H9 (cell line): ENCODE data around the gene PSTK. TPM values are rescaled to one million over a fixed set of nuclear protein-coding genes. Genes with fewer than 3 reads are reported as not detected.

Experiments
- DNase-seq: peaks from one replicate; pipeline ENCODE4 v3.0.0-alpha.2; 2017
- H2AFZ ChIP-seq: one replicate; pipeline ENCODE4 v1.6.1; 2013; ENCODE audit warnings: mild to moderate bottlenecking, low read length, control low read depth, moderate library complexity
- H2AK5ac ChIP-seq: 2 replicates; pipeline ENCODE4 v1.6.1; 2013; ENCODE audit warnings: low read length, control low read depth, mixed read lengths; ENCODE audit not compliant: insufficient read length
- H2BK120ac ChIP-seq: one replicate; pipeline ENCODE4 v1.6.1; 2013; ENCODE audit warnings: low read depth, mild to moderate bottlenecking, low read length, control low read depth, inconsistent platforms; ENCODE audit not compliant: poor library complexity, severe bottlenecking
- H2BK12ac ChIP-seq: 2 replicates; pipeline ENCODE4 v1.6.1; 2013; ENCODE audit warnings: low read length, control low read depth, mixed read lengths, low read depth; ENCODE audit not compliant: insufficient read length
- H2BK15ac ChIP-seq: 2 replicates; pipeline ENCODE4 v1.6.1; 2013; ENCODE audit warnings: low read depth, low read length, control low read depth
- H2BK20ac ChIP-seq: one replicate; pipeline ENCODE4 v1.6.1; 2013; ENCODE audit warnings: low read depth, mild to moderate bottlenecking, low read length, control low read depth, inconsistent platforms; ENCODE audit not compliant: poor library complexity, severe bottlenecking
- H2BK5ac ChIP-seq: 2 replicates; pipeline ENCODE4 v1.6.1; 2013; ENCODE audit warnings: low read length, control low read depth, mixed read lengths; ENCODE audit not compliant: insufficient read length
- H3K14ac ChIP-seq: 2 replicates; pipeline ENCODE4 v1.6.1; 2013; ENCODE audit warnings: low read length, control low read depth; ENCODE audit not compliant: insufficient read depth
- H3K18ac ChIP-seq: 2 replicates; pipeline ENCODE4 v1.6.1; 2013; ENCODE audit warnings: low read depth, mild to moderate bottlenecking, mixed read lengths, low read length, control low read depth; ENCODE audit not compliant: insufficient read length
- H3K23ac ChIP-seq: 2 replicates; pipeline ENCODE4 v1.6.1; 2013; ENCODE audit warnings: low read length, control low read depth, mixed read lengths, low read depth; ENCODE audit not compliant: insufficient read length
- H3K23me2 ChIP-seq: 2 replicates; pipeline ENCODE4 v1.6.1; 2013; ENCODE audit warnings: low read depth, mild to moderate bottlenecking, mixed read lengths, low read length, control low read depth; ENCODE audit not compliant: insufficient read length, poor library complexity, severe bottlenecking
- H3K27ac ChIP-seq: 2 replicates; pipeline ENCODE4 v1.5.1; 2013; ENCODE audit warnings: low read length, control low read depth, mixed read lengths, low read depth; ENCODE audit not compliant: insufficient read length
- H3K27me3 ChIP-seq: 2 replicates; pipeline ENCODE4 v1.6.1; 2013; ENCODE audit warnings: low read length, control low read depth, inconsistent platforms; ENCODE audit not compliant: insufficient read depth
- H3K4ac ChIP-seq: 2 replicates; pipeline ENCODE4 v1.6.1; 2013; ENCODE audit warnings: low read depth, mild to moderate bottlenecking, control low read depth, inconsistent platforms, low read length, moderate library complexity
- H3K4me1 ChIP-seq: 2 replicates; pipeline ENCODE4 v1.6.1; 2013; ENCODE audit warnings: low read length, control low read depth, inconsistent platforms; ENCODE audit not compliant: insufficient read depth
- H3K4me2 ChIP-seq: 2 replicates; pipeline ENCODE4 v1.6.1; 2013; ENCODE audit warnings: low read length, control low read depth, mixed read lengths; ENCODE audit not compliant: insufficient read length, insufficient read depth
- H3K56ac ChIP-seq: 2 replicates; pipeline ENCODE4 v1.6.1; 2013; ENCODE audit warnings: low read depth, mild to moderate bottlenecking, mixed read lengths, low read length, control low read depth; ENCODE audit not compliant: insufficient read length
- H3K79me1 ChIP-seq: 2 replicates; pipeline ENCODE4 v1.6.1; 2013; ENCODE audit warnings: low read depth, mild to moderate bottlenecking, moderate library complexity, low read length, control low read depth, inconsistent platforms; ENCODE audit not compliant: insufficient read depth, poor library complexity, severe bottlenecking
- H3K79me2 ChIP-seq: 2 replicates; pipeline ENCODE4 v1.6.1; 2013; ENCODE audit warnings: low read length, control low read depth, inconsistent platforms; ENCODE audit not compliant: insufficient read depth
- H3K9ac ChIP-seq: 2 replicates; pipeline ENCODE4 v1.6.1; 2013; ENCODE audit warnings: low read length, control low read depth, mixed read lengths; ENCODE audit not compliant: insufficient read length; ENCODE audit errors: extremely low read depth
- H3K9me3 ChIP-seq: one replicate; pipeline ENCODE4 v1.6.1; 2013; ENCODE audit warnings: low read depth, low read length, inconsistent platforms; ENCODE audit not compliant: control insufficient read depth
- H3T11ph ChIP-seq: one replicate; pipeline ENCODE4 v1.6.1; 2013; ENCODE audit warnings: mild to moderate bottlenecking, low read length, control low read depth, inconsistent platforms
- H4K20me1 ChIP-seq: one replicate; pipeline ENCODE4 v1.6.1; 2013; ENCODE audit not compliant: control insufficient read depth, insufficient read length, insufficient read depth
- H4K5ac ChIP-seq: 2 replicates; pipeline ENCODE4 v1.6.1; 2013; ENCODE audit warnings: low read depth, mild to moderate bottlenecking, mixed read lengths, low read length, control low read depth; ENCODE audit not compliant: insufficient read length
- H4K8ac ChIP-seq: replicated peaks from 2 replicates; pipeline ENCODE4 v1.6.1; 2013; ENCODE audit warnings: low read length, control low read depth, mixed read lengths, low read depth; ENCODE audit not compliant: insufficient read length
- H4K91ac ChIP-seq: 2 replicates; pipeline ENCODE4 v1.6.1; 2013; ENCODE audit warnings: low read depth, mild to moderate bottlenecking, moderate library complexity, mixed read lengths, low read length, control low read depth; ENCODE audit not compliant: insufficient read length
- H3K27ac Mint-ChIP-seq, 3 experiments: 2 replicates in 2 of 3; 3 replicates in 1 of 3; pipeline ENCODE4 v1.8.0; 2020 to 2021; ENCODE audit warnings: mixed read lengths in 3 of 3, mild to moderate bottlenecking in 1 of 3, moderate library complexity in 1 of 3
- H3K27me3 Mint-ChIP-seq: 2 replicates; pipeline ENCODE4 v1.8.0; 2021; ENCODE audit warnings: low read depth, mild to moderate bottlenecking, moderate library complexity, mixed read lengths
- H3K36me3 Mint-ChIP-seq, 3 experiments: 2 replicates in 2 of 3; 3 replicates in 1 of 3; pipeline ENCODE4 v1.8.0; 2020 to 2021; ENCODE audit warnings: low read depth in 3 of 3, mixed read lengths in 3 of 3; ENCODE audit not compliant: insufficient read depth in 1 of 3
- H3K4me1 Mint-ChIP-seq, 2 experiments: 2 replicates each; pipeline ENCODE4 v1.8.0; 2020; ENCODE audit warnings: mixed read lengths in 2 of 2
- H3K4me3 Mint-ChIP-seq, 2 experiments: 2 replicates in 1 of 2; 3 replicates in 1 of 2; pipeline ENCODE4 v1.8.0; 2020 to 2021; ENCODE audit warnings: mild to moderate bottlenecking in 2 of 2, mixed read lengths in 2 of 2, moderate library complexity in 1 of 2
- H3K9me3 Mint-ChIP-seq, 2 experiments: 2 replicates in 1 of 2; 3 replicates in 1 of 2; pipeline ENCODE4 v1.8.0; 2020; ENCODE audit warnings: mild to moderate bottlenecking in 2 of 2, mixed read lengths in 2 of 2, moderate library complexity in 1 of 2
- CTCF ChIP-seq: fragments of 200-600 bp; sonication (generic); conservative IDR thresholded peaks from 3 replicates; pipeline ENCODE4 v1.8.0; 2021; ENCODE audit warnings: antibody characterized with exemption, mild to moderate bottlenecking
- WGBS: extraction: QIAGEN DNeasy Blood & Tissue Kit; methylation state at CpG from one replicate; pipeline ENCODE4 v1.1.7; 2013; ENCODE audit warnings: missing lambda C conversion rate, low lambda C conversion rate, mixed read lengths; ENCODE audit not compliant: insufficient read length; ENCODE audit errors: extremely low coverage; 5-methylcytosine and 5-hydroxymethylcytosine counted together
- total RNA-seq: library from RNA; stranded (reverse); gene quantifications from 2 replicates; pipeline ENCODE4 v1.2.1, GENCODE V29; 2021

Gene PSTK
- total RNA-seq, 1 experiment from 2014 or later = 8.0 TPM

- no peak for TF ChIP-seq CTCF
- H3K14ac ChIP-seq = no peak overlapping the region; the same call in 1 of the 2 replicates
- Mint-ChIP-seq H3K9me3 (peaks cover 1 to 5% of the 10 kb centered on the region in 2 experiments; a peak in 4 of 5 replicates), H3K27me3 (peaks cover 10% of the 10 kb centered on the region), H3K27ac (no peak overlapping the region), H3K4me3 (no peak overlapping the region), H3K4me1 (peaks cover 6 to 7% of the 10 kb centered on the region in 2 experiments; a peak in 2 of 4 replicates), H3K36me3 (no peaks in the 10 kb centered on the region; a peak in 1 of 7 replicates)
- no peak overlapping the region for H2BK12ac ChIP-seq
- no peaks in the 10 kb centered on the region for H3K4me1 ChIP-seq
- no peak overlapping the region for H3K4ac ChIP-seq
- DNase-seq = no peak
- H4K91ac ChIP-seq = no peak overlapping the region
- no peaks in the 10 kb centered on the region for H3K27me3 ChIP-seq
- no peaks in the 10 kb centered on the region for H3K79me2 ChIP-seq
- H4K20me1 ChIP-seq = no peaks in the 10 kb centered on the region
- no peaks in the 10 kb centered on the region for H3K23me2 ChIP-seq
- H3K9me3 ChIP-seq = no peaks in the 10 kb centered on the region
- no peak overlapping the region for H4K5ac ChIP-seq
- no peak overlapping the region for H3K4me2 ChIP-seq
- no peak overlapping the region for H3K27ac ChIP-seq
- H2AK5ac ChIP-seq = no peak overlapping the region
- no peak overlapping the region for H3T11ph ChIP-seq
- H3K79me1 ChIP-seq = no peaks in the 10 kb centered on the region
- H3K56ac ChIP-seq = no peak overlapping the region
- H2BK120ac ChIP-seq = no peak overlapping the region
- no peak overlapping the region for H2AFZ ChIP-seq
- no peak overlapping the region for H3K9ac ChIP-seq
- H4K8ac ChIP-seq = no peak overlapping the region
- no CpG with 5 or more reads among the region's 5 CpGs for WGBS
- H3K23ac ChIP-seq = no peak overlapping the region
- no peak overlapping the region for H2BK15ac ChIP-seq
- H3K18ac ChIP-seq = no peak overlapping the region
- no peak overlapping the region for H2BK5ac ChIP-seq
- no peak overlapping the region for H2BK20ac ChIP-seq
Measured at GRCh38 chr10:122974023-122974422, 6.2 kb upstream of the PSTK start.
